Ishikawa (cell line): ENCODE data around the gene OR10A5.

Experiments
- CEBPB ChIP-seq: IDR thresholded peaks from 2 replicates; pipeline ENCODE4 v1.6.1; 2012
- CREB1 ChIP-seq: IDR thresholded peaks from 2 replicates; pipeline ENCODE4 v1.6.1; 2012; ENCODE audit warnings: low read depth
- EGR1 ChIP-seq: IDR thresholded peaks from 2 replicates; pipeline ENCODE4 v1.6.1; 2012
- EP300 ChIP-seq: IDR thresholded peaks from 2 replicates; pipeline ENCODE4 v1.6.1; 2012; ENCODE audit warnings: borderline replicate concordance
- FOXM1 ChIP-seq: IDR thresholded peaks from 2 replicates; pipeline ENCODE4 v1.6.1; 2012; ENCODE audit warnings: low read depth, borderline replicate concordance
- MAX ChIP-seq: IDR thresholded peaks from 2 replicates; pipeline ENCODE4 v1.6.1; 2012
- RAD21 ChIP-seq: IDR thresholded peaks from 2 replicates; pipeline ENCODE4 v1.6.1; 2012; ENCODE audit warnings: low read depth
- REST ChIP-seq: IDR thresholded peaks from 2 replicates; pipeline ENCODE4 v1.6.1; 2012; ENCODE audit warnings: low read depth, mild to moderate bottlenecking
- TAF1 ChIP-seq: IDR thresholded peaks from 2 replicates; pipeline ENCODE4 v1.6.1; 2012; ENCODE audit warnings: low read depth, mild to moderate bottlenecking
- TCF12 ChIP-seq: IDR thresholded peaks from 2 replicates; pipeline ENCODE4 v1.6.1; 2012; ENCODE audit warnings: low read depth
- TEAD4 ChIP-seq: IDR thresholded peaks from 2 replicates; pipeline ENCODE4 v1.6.1; 2012
- USF1 ChIP-seq: IDR thresholded peaks from 2 replicates; pipeline ENCODE4 v1.6.1; 2012
- YY1 ChIP-seq: IDR thresholded peaks from 2 replicates; pipeline ENCODE4 v1.6.1; 2012; ENCODE audit warnings: low read depth
- ZBTB7A ChIP-seq: IDR thresholded peaks from 2 replicates; pipeline ENCODE4 v1.6.1; 2012; ENCODE audit warnings: low read depth

The OR10A5 gene

DNA sequence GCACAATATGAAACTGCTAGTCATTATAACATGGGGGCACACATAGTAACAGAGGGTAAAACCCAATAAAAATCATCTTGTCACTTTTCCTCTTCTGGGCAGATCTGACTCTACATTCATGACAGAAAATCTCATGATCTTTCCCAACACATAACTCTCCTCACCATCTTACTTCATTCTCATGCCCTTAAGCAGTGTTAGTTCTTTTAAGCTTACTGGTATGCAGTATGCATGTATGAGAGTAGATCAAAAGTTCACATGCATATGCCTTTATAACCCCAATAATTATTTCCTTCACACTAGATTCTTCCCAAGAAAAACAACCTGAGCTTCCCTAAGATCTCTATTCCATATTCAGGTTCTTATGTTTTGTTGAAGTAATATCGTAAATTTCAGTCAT, 25.8 kb downstream of the OR10A5 start:
- TF ChIP-seq MAX, result no peak
- no peak for TF ChIP-seq CREB1
- no peak for TF ChIP-seq EGR1
- TF ChIP-seq YY1, result no peak
- no peak for TF ChIP-seq REST
- TF ChIP-seq TCF12, result no peak
- no peak for TF ChIP-seq FOXM1

DNA sequence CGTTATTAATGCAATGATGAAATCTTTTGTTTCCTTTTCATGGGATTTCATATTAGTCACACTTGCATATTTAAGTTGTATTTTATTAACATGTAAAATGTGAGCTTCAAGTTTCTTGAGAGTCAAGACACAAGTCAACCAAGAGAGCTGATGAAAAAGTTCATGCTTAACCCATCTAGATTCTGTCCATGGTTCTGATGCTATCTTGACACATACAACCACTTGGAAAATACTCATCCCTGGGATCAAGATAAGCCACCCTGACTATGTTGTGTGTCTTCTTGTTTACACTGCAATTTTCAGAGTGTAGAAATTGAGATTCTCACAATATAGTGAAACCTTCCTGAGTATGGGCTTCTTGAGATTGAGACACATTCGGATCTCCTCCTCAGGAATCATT, 30.3 kb downstream of the OR10A5 start:
- TF ChIP-seq RAD21, result no peak
- TF ChIP-seq FOXM1, result no peak
- no peak for TF ChIP-seq TAF1
- TF ChIP-seq REST, result peak; percentile 59
- TF ChIP-seq EGR1, result no peak

DNA sequence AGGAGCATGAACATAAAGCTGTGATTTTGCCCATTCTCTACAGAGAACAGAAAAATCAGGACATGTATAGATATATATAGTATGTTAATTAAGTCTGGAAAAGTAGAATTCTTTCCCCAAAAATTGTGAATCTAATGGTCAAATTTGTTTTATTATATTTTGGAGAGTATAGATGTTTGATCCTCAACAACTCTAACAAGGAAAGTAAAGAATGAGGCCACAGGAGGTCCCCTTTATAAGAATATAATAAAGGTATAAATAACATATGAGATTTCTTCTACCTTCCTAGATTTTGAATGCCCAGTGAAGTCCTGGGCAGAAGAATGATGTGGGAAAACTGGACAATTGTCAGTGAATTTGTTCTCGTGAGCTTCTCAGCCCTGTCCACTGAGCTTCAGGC, 30.8 kb downstream of the OR10A5 start, which contains the start of gene OR10A4:
OR10A4 (plus strand) TSS at position 301 of the 400 bp plus-strand sequence; CDS start at position 324, 23 bp downstream.
- TF ChIP-seq RAD21 (no peak), ZBTB7A (no peak), TAF1 (no peak), TEAD4 (no peak), REST (no peak), CEBPB (no peak), YY1 (no peak)

- TF ChIP-seq TCF12 (no peak), REST (no peak), YY1 (no peak), TAF1 (no peak), RAD21 (no peak), USF1 (no peak), FOXM1 (no peak), ZBTB7A (no peak), EP300 (no peak)
Observed at GRCh38 chr11:6876914-6877313, 31.4 kb downstream of the OR10A5 start.

DNA sequence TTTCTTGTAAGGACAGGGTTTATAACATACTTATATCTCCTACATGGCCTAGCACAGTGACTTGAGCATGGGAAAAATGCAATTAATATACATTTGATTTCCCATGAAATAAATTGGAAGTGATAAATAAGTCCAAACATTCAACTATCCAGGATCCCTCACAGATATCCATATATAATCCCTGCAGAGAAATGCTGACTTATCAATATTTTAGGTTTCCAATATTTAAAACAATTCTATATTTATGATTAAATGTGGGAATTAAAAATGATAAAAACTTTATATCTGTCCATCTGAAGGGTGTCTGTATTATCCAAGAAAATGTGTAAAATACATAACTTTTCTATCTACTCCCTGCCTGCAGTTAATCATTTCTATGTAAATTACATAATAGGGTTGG, 37.3 kb downstream of the OR10A5 start:
- no peak for TF ChIP-seq EP300
- TF ChIP-seq ZBTB7A, result no peak
- TF ChIP-seq MAX, result no peak
- no peak for TF ChIP-seq TAF1
- TF ChIP-seq CEBPB, result no peak
- no peak for TF ChIP-seq TEAD4
- no peak for TF ChIP-seq REST
- no peak for TF ChIP-seq USF1
- TF ChIP-seq CREB1, result no peak
